ENCODE data around the gene STK39. TPM values are rescaled to one million over a fixed set of nuclear protein-coding genes. Genes with fewer than 3 reads are reported as not detected.

The STK39 gene
- polyA plus RNA-seq, 1 experiment: 25.2 TPM

DNA sequence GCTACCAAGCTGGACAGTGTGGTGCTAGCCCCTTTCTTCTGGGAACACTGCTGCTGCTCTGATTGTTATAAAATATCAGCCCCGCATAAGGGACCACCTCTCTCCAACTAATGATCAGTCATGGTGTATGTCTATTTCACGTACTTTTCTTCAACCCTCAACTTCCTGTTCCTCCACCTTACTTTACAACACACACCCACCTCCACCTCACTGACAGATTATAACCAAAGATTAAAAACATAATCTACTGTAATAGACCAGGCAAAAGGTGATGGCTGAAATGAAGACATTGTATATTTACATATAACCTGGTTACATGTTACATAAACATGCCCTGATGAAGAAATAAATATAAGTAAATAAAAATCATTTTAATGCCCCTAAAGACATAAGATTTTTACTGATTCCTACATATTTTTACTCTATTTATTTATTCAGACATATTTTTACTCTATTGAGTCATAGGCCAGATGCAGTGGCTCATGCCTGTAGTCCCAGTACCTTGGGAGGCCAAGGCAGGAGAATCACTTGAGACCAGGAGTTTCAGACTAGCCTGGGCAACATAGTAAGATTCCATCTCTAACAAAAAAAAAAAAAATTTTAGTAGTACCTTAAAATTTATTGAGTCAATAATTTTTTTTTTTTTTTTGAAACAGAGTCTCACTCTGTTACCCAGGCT, 12.8 kb downstream of the STK39 start:
- no peak overlapping the region for H3K4me3 ChIP-seq (ENCODE audit: low read depth, low read length)
- ChIA-PET CTCF (interaction anchor here (0.6 kb wide), 1 partner anchor 46 kb away, joined by 3 read pairs; no protein-coding TSS in a partner anchor), POLR2A (no interaction called here)
- H3K27me3 ChIP-seq (ENCODE audit: control insufficient read depth, insufficient read depth, low read length): no peaks in the 10 kb centered on the region
- DNase-seq (ENCODE audit: low read depth, low spot score): no peak
- no peak overlapping the region for H3K27ac ChIP-seq (ENCODE audit: low read depth, low read length)
- TF ChIP-seq, protein P1, sequence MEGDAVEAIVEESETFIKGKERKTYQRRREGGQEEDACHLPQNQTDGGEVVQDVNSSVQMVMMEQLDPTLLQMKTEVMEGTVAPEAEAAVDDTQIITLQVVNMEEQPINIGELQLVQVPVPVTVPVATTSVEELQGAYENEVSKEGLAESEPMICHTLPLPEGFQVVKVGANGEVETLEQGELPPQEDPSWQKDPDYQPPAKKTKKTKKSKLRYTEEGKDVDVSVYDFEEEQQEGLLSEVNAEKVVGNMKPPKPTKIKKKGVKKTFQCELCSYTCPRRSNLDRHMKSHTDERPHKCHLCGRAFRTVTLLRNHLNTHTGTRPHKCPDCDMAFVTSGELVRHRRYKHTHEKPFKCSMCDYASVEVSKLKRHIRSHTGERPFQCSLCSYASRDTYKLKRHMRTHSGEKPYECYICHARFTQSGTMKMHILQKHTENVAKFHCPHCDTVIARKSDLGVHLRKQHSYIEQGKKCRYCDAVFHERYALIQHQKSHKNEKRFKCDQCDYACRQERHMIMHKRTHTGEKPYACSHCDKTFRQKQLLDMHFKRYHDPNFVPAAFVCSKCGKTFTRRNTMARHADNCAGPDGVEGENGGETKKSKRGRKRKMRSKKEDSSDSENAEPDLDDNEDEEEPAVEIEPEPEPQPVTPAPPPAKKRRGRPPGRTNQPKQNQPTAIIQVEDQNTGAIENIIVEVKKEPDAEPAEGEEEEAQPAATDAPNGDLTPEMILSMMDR (IDR thresholded peaks at IDR 0.05; ENCODE audit: low read depth, low read length): no peak
- H3K9me3 ChIP-seq (ENCODE audit: control insufficient read depth, insufficient read depth, low read length): no peaks in the 10 kb centered on the region

DNA sequence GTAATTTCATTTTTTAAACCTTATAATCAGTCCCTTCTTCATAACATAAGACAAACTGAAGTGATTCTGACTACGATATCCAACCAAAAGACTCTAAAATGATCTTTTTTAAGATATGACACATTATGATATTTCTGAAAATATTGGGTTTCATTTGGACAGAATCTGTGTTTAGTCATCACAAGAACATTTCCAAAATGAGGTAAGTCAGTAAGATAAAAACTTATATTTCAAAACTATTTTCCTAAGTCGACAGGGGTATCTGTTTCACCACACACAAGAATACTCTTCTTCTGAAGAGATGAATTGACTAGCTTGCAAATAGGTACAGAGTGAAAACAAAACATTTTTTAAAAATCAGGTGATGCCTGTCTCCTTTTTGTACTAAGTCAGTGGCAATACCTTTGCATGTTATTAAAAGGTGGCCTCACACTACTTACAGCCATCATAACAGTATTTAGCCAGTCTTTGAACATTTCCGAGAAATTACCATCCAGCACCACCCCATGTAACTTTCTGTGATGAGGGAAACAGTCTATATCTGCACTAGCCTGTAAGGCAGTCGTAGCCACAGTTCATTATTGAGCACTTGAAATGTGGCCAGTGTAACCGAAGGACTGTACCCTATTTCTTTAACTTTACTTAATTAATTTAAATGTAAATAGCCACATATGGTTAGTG, 13.5 kb downstream of the STK39 start:
- H3K27me3 ChIP-seq (ENCODE audit: control insufficient read depth, insufficient read depth, low read length): no peaks in the 10 kb centered on the region
- no peak for DNase-seq (ENCODE audit: low read depth, low spot score)
- TF ChIP-seq, protein P1 (IDR thresholded peaks at IDR 0.05; ENCODE audit: low read depth, low read length): no peak
- H3K4me3 ChIP-seq (ENCODE audit: low read depth, low read length): no peak overlapping the region
- ChIA-PET POLR2A (no interaction called here), CTCF (no interaction called here)
- no peak overlapping the region for H3K27ac ChIP-seq (ENCODE audit: low read depth, low read length)
- no peaks in the 10 kb centered on the region for H3K9me3 ChIP-seq (ENCODE audit: control insufficient read depth, insufficient read depth, low read length)

DNA sequence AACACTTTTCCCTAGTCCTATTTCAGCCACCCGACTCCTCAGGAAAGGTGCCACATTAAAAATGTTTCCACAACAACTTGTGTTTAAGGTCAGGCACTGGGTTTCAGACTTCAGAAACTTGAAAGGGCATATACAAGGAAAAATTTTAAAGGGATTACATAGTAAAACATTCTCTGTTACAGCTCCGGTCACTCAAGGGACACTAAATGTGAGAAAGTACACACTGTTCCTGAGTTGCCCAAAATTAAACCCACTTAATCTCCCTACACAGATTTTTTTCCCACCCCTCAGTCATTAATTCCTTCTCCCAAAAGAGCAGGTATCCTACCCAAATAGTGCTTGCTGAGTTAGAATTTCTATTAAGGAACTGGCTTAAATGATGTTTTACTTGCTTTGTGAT, 14.2 kb downstream of the STK39 start:
- Histone ChIP-seq H3K27me3 (ENCODE audit: control insufficient read depth, insufficient read depth, low read length) (no peaks in the 10 kb centered on the region), H3K27ac (ENCODE audit: low read depth, low read length) (no peak overlapping the region), H3K4me3 (ENCODE audit: low read depth, low read length) (no peak overlapping the region), H3K9me3 (ENCODE audit: control insufficient read depth, insufficient read depth, low read length) (no peaks in the 10 kb centered on the region)
- CTCF ChIA-PET: interaction anchor here (1.5 kb wide), 1 partner anchor 114 kb away, joined by 7 read pairs; no protein-coding TSS in a partner anchor
- POLR2A ChIA-PET: no interaction called here
- TF ChIP-seq, protein P1 (IDR thresholded peaks at IDR 0.05; ENCODE audit: low read depth, low read length): no peak
- no peak for DNase-seq (ENCODE audit: low read depth, low spot score)

DNA sequence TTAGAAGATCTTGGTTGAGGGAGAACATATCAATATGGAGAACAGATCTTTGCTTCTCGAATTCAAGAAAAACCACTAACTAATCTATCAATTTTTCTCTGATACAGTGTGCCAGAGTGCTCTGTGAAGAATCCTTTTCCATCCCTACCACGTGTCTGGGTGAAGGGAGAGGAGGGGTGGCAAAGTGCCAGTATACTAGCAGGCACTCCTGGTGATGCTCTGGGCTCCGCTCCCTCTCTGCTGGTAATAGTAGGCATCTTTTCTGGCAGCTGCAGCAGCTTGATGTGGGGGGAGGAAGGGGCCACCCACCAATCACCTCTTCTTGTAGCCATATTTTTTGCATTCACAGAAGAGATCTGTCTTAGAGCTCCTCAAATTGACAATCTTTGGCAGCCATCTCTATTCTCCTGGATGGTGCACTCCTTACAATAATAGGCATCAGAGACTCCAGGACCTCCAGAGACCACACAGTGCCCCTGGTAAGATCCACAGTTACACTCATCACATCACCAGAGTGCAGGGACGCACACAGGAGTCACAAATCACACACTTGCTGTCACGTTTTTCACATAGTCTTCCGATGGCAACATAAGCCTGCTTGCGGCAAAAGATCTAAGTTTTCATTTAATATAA, 15.7 kb downstream of the STK39 start:
- ChIA-PET POLR2A (no interaction called here), CTCF (interaction anchor here (1.5 kb wide), 1 partner anchor 113 kb away, joined by 7 read pairs; no protein-coding TSS in a partner anchor)
- H3K4me3 ChIP-seq (ENCODE audit: low read depth, low read length): no peak overlapping the region
- no peaks in the 10 kb centered on the region for H3K27me3 ChIP-seq (ENCODE audit: control insufficient read depth, insufficient read depth, low read length)
- H3K27ac ChIP-seq (ENCODE audit: low read depth, low read length): no peak overlapping the region
- TF ChIP-seq, protein P1 (IDR thresholded peaks at IDR 0.05; ENCODE audit: low read depth, low read length): no peak
- DNase-seq (ENCODE audit: low read depth, low spot score): no peak
- H3K9me3 ChIP-seq (ENCODE audit: control insufficient read depth, insufficient read depth, low read length): no peaks in the 10 kb centered on the region

DNA sequence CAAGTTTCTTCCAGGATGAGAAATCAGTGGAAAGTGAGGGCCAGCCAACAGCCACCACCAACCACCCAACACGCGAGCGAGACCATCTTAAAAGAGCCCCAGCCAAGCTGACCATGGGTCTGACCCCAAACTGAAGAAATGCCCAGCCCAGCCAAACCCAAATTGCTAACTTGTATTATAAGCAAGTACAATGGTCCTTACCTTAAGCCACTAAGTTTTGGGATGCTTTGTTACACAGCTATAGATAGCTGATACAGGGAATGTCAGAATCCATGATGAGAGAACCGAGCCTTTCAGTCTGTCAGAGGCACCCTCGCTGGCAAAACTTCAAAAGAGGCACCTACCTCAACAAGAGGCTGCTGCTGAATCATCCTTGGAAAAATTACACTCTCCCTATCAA, 17.0 kb downstream of the STK39 start:
- ChIA-PET CTCF (no interaction called here), POLR2A (no interaction called here)
- DNase-seq (ENCODE audit: low read depth, low spot score): no peak
- Histone ChIP-seq H3K9me3 (ENCODE audit: control insufficient read depth, insufficient read depth, low read length) (no peaks in the 10 kb centered on the region), H3K27me3 (ENCODE audit: control insufficient read depth, insufficient read depth, low read length) (no peaks in the 10 kb centered on the region), H3K27ac (ENCODE audit: low read depth, low read length) (no peak overlapping the region), H3K4me3 (ENCODE audit: low read depth, low read length) (no peak overlapping the region)
- TF ChIP-seq, protein P1 (IDR thresholded peaks at IDR 0.05; ENCODE audit: low read depth, low read length): no peak

Measured in AG04450 (cell line).